ENCODE data around the gene RFNG. TPM values are rescaled to one million over a fixed set of nuclear protein-coding genes. Genes with fewer than 3 reads are reported as not detected.

Gene RFNG
- total and polyA plus RNA-seq, 2 of the 13 experiments (the other 11 are each of a cell fraction or from before 2014, with no cell fraction given): 61.4 to 64.0 TPM

DNA sequence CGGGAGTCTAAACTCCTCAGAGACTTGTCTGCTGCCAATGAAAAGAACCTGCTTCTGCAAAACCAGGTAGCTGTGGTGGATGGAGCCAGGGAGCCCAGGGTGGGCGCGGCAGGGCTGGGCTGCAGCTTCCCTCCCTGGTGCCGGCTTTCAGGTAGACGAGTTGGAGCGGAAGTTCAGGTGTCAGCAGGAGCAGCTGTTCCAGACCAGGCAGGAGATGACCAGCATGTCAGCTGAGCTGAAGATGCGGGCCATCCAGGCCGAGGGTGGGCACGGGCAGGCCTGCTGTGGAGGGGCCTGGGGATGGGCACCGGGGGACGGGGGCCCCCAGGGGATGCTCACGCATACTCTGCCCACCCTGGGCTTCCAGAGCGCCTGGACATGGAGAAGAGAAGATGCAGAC, 23.4 kb downstream of the RFNG start:
- POLR2A ChIA-PET: interaction anchor here (2.2 kb wide), 1 partner anchor 9 kb away, joined by 7 read pairs; the partner anchor contains the start of gene DCXR
- Histone ChIP-seq H3K4me1 (ENCODE audit: insufficient read depth, low read length) (peaks cover 33% of the 10 kb centered on the region), H3K27ac (ENCODE audit: extremely low read length, insufficient read depth, low read length) (no peak overlapping the region), H2AFZ (ENCODE audit: low read length) (no peak overlapping the region), H3K27me3 (ENCODE audit: control insufficient read depth in 1 of 2, insufficient read depth in 2 of 2, low read length in 2 of 2) (no peaks in the 10 kb centered on the region), H3K79me2 (ENCODE audit: insufficient read depth, low read length) (peaks cover 13% of the 10 kb centered on the region), H4K20me1 (ENCODE audit: insufficient read depth, low read length) (no peaks in the 10 kb centered on the region), H3K9ac (ENCODE audit: insufficient read depth, low read depth, low read length) (no peak overlapping the region), H3K36me3 (replicated peaks in 1 of 2; ENCODE audit: control insufficient read depth in 1 of 2, insufficient read depth in 2 of 2, low read length in 2 of 2) (peaks cover 9 to 11% of the 10 kb centered on the region in 2 experiments; a peak in 4 of 5 replicates), H3K9me3 (ENCODE audit: low read length) (no peaks in the 10 kb centered on the region), H3K4me3 (replicated peaks in 1 of 3; ENCODE audit: insufficient read depth in 1 of 3, low read depth in 2 of 3, low read length in 3 of 3) (no peak overlapping the region), H3K4me2 (ENCODE audit: low read depth, low read length) (no peak overlapping the region)
- intact Hi-C loops (cut with micrococcal nuclease; ENCODE audit: unreplicated experiment): no loop called here
- in situ Hi-C loops (cut with HindIII; ENCODE audit: extremely low pct_ligation_motif_present, low pct_unique_long_range_greater_than_20kb): no loop called here
- no peak for TF ChIP-seq ZNF574 (CRISPR knock-in tag; IDR thresholded peaks at IDR 0.05)
- TF ChIP-seq MATR3 (CRISPR knock-in tag; IDR thresholded peaks at IDR 0.05): no peak
- no peak for TF ChIP-seq KDM4B (CRISPR knock-in tag; IDR thresholded peaks at IDR 0.05)
- TF ChIP-seq ZNF326 (CRISPR knock-in tag; IDR thresholded peaks at IDR 0.05; ENCODE audit: borderline replicate concordance): no peak
- TF ChIP-seq NCOA5 (CRISPR knock-in tag; IDR thresholded peaks at IDR 0.05): no peak
- TF ChIP-seq FOXP1 (IDR thresholded peaks at IDR 0.05): no peak
- TF ChIP-seq FOXP1 (CRISPR knock-in tag; IDR thresholded peaks at IDR 0.05): no peak
- no peak for TF ChIP-seq ZBTB49 (CRISPR knock-in tag; IDR thresholded peaks at IDR 0.05; ENCODE audit: borderline replicate concordance)
- TF ChIP-seq XBP1 (CRISPR knock-in tag; IDR thresholded peaks at IDR 0.05): no peak
- no TSS peak for BruUV-seq (replicated peaks)
- no peak for DNase-seq (ENCODE audit: low spot score)
- FAIRE-seq: no peak
- ATAC-seq: no peak
- 100% methylated on average over 8 of the region's 13 CpGs for WGBS (ENCODE audit: low lambda C conversion rate)
- CTCF ChIA-PET (ENCODE audit: low intra/inter-chr PET ratio, low total read pairs): no interaction called here
